H1 (cell line): Measurements from ENCODE around the gene CFL2. TPM values are rescaled to one million over a fixed set of nuclear protein-coding genes. Genes with fewer than 3 reads are reported as not detected.

Source experiments
- EZH2 ChIP-seq: fragments of 200-600 bp; sonication (generic); IDR thresholded peaks from 2 replicates; pipeline ENCODE4 v1.7.1; 2012; ENCODE audit warnings: low read depth, mild to moderate bottlenecking, moderate library complexity, low read length, inconsistent platforms; ENCODE audit not compliant: severe bottlenecking
- JUND ChIP-seq: IDR thresholded peaks from 2 replicates; pipeline ENCODE4 v1.6.1; 2011; ENCODE audit warnings: mild to moderate bottlenecking, improper control_type of control experiment, low read length
- polyA plus RNA-seq, 7 experiments: library from polyadenylated mRNA; depleted of rRNA in 3 of 7; stranded (reverse) in 5 of 7; unstranded in 2 of 7; fragments of >200 nt in 5 of 7; fragments of 200-250 nt in 2 of 7; gene quantifications; 1 replicate in 5 of 7; 2 replicates in 1 of 7; 4 replicates in 1 of 7; pipeline versions ENCODE4 v1.2.1 to v1.2.3, GENCODE V29; 2011 to 2013; ENCODE audit warnings: missing spikeins in 2 of 7, mixed read lengths in 2 of 7
- total RNA-seq: library from RNA; stranded (reverse); fragmentation: NEBNext Ultra II Directional; extraction: Animal tissue kit (Norgen Biotek cat#: 25700); gene quantifications from 2 replicates; pipeline ENCODE4 v1.2.1, GENCODE V29; 2021
- TF ChIP-seq, protein P1 (sequence below): fragments of 300-600 bp; sonication (generic); IDR thresholded peaks from 2 replicates; pipeline ENCODE4 v1.7.1; 2012; ENCODE audit warnings: low read length, moderate library complexity, mild to moderate bottlenecking, inconsistent platforms; ENCODE audit not compliant: insufficient replicate concordance
- TF ChIP-seq, protein P2 (sequence below): IDR thresholded peaks from 2 replicates; pipeline ENCODE4 v1.6.1; 2012; ENCODE audit warnings: low read length, inconsistent platforms

CFL2 gene
- total and polyA plus RNA-seq, 2 of the 8 experiments (the other 6 are each of a cell fraction or from before 2014, with no cell fraction given), result 9.7 to 20.5 TPM

DNA sequence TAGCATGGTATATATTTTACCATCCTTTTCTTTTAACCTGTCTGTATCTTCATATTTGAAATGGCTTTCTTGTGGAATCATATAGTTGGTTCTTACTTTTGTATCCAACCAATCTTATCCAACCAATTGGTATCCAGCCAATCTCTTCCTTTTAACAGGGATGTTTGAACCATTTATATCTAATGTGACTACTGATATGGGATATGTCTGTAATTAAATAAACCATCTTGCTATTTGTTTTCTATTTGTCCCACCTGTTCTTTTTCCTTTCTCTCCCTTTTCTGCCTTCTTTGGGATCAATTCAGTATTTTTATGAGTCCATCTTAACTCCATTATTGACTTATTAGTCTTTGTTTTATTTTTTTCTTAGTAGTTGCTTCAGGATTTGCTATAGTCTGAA, 53.6 kb downstream of the CFL2 start (continued):
- TF ChIP-seq, protein P1, sequence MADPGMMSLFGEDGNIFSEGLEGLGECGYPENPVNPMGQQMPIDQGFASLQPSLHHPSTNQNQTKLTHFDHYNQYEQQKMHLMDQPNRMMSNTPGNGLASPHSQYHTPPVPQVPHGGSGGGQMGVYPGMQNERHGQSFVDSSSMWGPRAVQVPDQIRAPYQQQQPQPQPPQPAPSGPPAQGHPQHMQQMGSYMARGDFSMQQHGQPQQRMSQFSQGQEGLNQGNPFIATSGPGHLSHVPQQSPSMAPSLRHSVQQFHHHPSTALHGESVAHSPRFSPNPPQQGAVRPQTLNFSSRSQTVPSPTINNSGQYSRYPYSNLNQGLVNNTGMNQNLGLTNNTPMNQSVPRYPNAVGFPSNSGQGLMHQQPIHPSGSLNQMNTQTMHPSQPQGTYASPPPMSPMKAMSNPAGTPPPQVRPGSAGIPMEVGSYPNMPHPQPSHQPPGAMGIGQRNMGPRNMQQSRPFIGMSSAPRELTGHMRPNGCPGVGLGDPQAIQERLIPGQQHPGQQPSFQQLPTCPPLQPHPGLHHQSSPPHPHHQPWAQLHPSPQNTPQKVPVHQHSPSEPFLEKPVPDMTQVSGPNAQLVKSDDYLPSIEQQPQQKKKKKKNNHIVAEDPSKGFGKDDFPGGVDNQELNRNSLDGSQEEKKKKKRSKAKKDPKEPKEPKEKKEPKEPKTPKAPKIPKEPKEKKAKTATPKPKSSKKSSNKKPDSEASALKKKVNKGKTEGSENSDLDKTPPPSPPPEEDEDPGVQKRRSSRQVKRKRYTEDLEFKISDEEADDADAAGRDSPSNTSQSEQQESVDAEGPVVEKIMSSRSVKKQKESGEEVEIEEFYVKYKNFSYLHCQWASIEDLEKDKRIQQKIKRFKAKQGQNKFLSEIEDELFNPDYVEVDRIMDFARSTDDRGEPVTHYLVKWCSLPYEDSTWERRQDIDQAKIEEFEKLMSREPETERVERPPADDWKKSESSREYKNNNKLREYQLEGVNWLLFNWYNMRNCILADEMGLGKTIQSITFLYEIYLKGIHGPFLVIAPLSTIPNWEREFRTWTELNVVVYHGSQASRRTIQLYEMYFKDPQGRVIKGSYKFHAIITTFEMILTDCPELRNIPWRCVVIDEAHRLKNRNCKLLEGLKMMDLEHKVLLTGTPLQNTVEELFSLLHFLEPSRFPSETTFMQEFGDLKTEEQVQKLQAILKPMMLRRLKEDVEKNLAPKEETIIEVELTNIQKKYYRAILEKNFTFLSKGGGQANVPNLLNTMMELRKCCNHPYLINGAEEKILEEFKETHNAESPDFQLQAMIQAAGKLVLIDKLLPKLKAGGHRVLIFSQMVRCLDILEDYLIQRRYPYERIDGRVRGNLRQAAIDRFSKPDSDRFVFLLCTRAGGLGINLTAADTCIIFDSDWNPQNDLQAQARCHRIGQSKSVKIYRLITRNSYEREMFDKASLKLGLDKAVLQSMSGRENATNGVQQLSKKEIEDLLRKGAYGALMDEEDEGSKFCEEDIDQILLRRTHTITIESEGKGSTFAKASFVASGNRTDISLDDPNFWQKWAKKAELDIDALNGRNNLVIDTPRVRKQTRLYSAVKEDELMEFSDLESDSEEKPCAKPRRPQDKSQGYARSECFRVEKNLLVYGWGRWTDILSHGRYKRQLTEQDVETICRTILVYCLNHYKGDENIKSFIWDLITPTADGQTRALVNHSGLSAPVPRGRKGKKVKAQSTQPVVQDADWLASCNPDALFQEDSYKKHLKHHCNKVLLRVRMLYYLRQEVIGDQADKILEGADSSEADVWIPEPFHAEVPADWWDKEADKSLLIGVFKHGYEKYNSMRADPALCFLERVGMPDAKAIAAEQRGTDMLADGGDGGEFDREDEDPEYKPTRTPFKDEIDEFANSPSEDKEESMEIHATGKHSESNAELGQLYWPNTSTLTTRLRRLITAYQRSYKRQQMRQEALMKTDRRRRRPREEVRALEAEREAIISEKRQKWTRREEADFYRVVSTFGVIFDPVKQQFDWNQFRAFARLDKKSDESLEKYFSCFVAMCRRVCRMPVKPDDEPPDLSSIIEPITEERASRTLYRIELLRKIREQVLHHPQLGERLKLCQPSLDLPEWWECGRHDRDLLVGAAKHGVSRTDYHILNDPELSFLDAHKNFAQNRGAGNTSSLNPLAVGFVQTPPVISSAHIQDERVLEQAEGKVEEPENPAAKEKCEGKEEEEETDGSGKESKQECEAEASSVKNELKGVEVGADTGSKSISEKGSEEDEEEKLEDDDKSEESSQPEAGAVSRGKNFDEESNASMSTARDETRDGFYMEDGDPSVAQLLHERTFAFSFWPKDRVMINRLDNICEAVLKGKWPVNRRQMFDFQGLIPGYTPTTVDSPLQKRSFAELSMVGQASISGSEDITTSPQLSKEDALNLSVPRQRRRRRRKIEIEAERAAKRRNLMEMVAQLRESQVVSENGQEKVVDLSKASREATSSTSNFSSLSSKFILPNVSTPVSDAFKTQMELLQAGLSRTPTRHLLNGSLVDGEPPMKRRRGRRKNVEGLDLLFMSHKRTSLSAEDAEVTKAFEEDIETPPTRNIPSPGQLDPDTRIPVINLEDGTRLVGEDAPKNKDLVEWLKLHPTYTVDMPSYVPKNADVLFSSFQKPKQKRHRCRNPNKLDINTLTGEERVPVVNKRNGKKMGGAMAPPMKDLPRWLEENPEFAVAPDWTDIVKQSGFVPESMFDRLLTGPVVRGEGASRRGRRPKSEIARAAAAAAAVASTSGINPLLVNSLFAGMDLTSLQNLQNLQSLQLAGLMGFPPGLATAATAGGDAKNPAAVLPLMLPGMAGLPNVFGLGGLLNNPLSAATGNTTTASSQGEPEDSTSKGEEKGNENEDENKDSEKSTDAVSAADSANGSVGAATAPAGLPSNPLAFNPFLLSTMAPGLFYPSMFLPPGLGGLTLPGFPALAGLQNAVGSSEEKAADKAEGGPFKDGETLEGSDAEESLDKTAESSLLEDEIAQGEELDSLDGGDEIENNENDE, result no peak
- TF ChIP-seq, protein P2, sequence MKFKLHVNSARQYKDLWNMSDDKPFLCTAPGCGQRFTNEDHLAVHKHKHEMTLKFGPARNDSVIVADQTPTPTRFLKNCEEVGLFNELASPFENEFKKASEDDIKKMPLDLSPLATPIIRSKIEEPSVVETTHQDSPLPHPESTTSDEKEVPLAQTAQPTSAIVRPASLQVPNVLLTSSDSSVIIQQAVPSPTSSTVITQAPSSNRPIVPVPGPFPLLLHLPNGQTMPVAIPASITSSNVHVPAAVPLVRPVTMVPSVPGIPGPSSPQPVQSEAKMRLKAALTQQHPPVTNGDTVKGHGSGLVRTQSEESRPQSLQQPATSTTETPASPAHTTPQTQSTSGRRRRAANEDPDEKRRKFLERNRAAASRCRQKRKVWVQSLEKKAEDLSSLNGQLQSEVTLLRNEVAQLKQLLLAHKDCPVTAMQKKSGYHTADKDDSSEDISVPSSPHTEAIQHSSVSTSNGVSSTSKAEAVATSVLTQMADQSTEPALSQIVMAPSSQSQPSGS, result no peak
- TF ChIP-seq JUND (no peak), EZH2 (no peak)
